Endodermal cell (in vitro differentiated cells): ENCODE measurements around the gene DLX4. TPM values are rescaled to one million over a fixed set of nuclear protein-coding genes. Genes with fewer than 3 reads are reported as not detected.

Source experiments
- DNase-seq: peaks from one replicate; pipeline ENCODE4 v3.0.0-alpha.2; 2017
- H3K27ac ChIP-seq: 2 replicates; pipeline ENCODE4 v1.5.1; 2013; ENCODE audit warnings: mild to moderate bottlenecking, low read depth, low read length, moderate library complexity
- H3K27me3 ChIP-seq: 2 replicates; pipeline ENCODE4 v1.6.1; 2013; ENCODE audit warnings: mild to moderate bottlenecking, low read length, moderate library complexity; ENCODE audit not compliant: insufficient read depth, control insufficient read depth, poor library complexity, severe bottlenecking
- H3K36me3 ChIP-seq: 2 replicates; pipeline ENCODE4 v1.7.0; 2013; ENCODE audit warnings: mild to moderate bottlenecking, low read length, moderate library complexity; ENCODE audit not compliant: control insufficient read depth, insufficient read depth
- H3K4me1 ChIP-seq: one replicate; pipeline ENCODE4 v1.7.0; 2013; ENCODE audit warnings: low read length; ENCODE audit not compliant: control insufficient read depth, insufficient read depth
- H3K4me3 ChIP-seq: 2 replicates; pipeline ENCODE4 v1.5.1; 2013; ENCODE audit warnings: mild to moderate bottlenecking, low read length, moderate library complexity
- H3K9ac ChIP-seq: 2 replicates; pipeline ENCODE4 v1.6.1; 2013; ENCODE audit warnings: mild to moderate bottlenecking, low read length, moderate library complexity; ENCODE audit not compliant: poor library complexity, severe bottlenecking; ENCODE audit errors: extremely low read depth
- H3K9me3 ChIP-seq: 2 replicates; pipeline ENCODE4 v1.6.1; 2013; ENCODE audit warnings: mild to moderate bottlenecking, low read length, moderate library complexity; ENCODE audit not compliant: control insufficient read depth
- H3K27ac Mint-ChIP-seq: 2 replicates; pipeline ENCODE4 v1.8.0; 2020; ENCODE audit warnings: mixed read lengths
- H3K27me3 Mint-ChIP-seq: 2 replicates; pipeline ENCODE4 v1.8.0; 2021; ENCODE audit warnings: mild to moderate bottlenecking, mixed read lengths; ENCODE audit not compliant: insufficient read depth
- H3K36me3 Mint-ChIP-seq: 2 replicates; pipeline ENCODE4 v1.8.0; 2020; ENCODE audit warnings: low read depth, mixed read lengths
- H3K4me1 Mint-ChIP-seq: 2 replicates; pipeline ENCODE4 v1.8.0; 2020; ENCODE audit warnings: mixed read lengths
- H3K4me3 Mint-ChIP-seq: 2 replicates; pipeline ENCODE4 v1.8.0; 2020; ENCODE audit warnings: mild to moderate bottlenecking, moderate library complexity, mixed read lengths
- H3K9me3 Mint-ChIP-seq: 2 replicates; pipeline ENCODE4 v1.8.0; 2020; ENCODE audit warnings: mild to moderate bottlenecking, mixed read lengths
- CTCF ChIP-seq: fragments of 200-600 bp; sonication (generic); conservative IDR thresholded peaks from 2 replicates; pipeline ENCODE4 v1.5.0; 2021; ENCODE audit warnings: antibody characterized with exemption, mild to moderate bottlenecking
- WGBS, 2 experiments: methylation state at CpG; one replicate each; pipeline versions ENCODE4 v1.1.5 to v1.1.7; 2013; ENCODE audit warnings: missing lambda C conversion rate in 2 of 2, mixed read lengths in 1 of 2; ENCODE audit not compliant: insufficient coverage in 1 of 2, insufficient read length in 1 of 2; 5-methylcytosine and 5-hydroxymethylcytosine counted together
- total RNA-seq, 2 donors: library from RNA; stranded (reverse); fragmentation: NEBNext Ultra II Directional in 1 of 2; extraction: Animal tissue kit (Norgen Biotek cat#: 25700) in 1 of 2; gene quantifications; 2 replicates in 1 of 2; 3 replicates in 1 of 2; pipeline ENCODE4 v1.2.1, GENCODE V29; 2021

DLX4 gene
- total RNA-seq, 2 donors from 2014 or later, result 1.6 to 2.1 TPM

DNA sequence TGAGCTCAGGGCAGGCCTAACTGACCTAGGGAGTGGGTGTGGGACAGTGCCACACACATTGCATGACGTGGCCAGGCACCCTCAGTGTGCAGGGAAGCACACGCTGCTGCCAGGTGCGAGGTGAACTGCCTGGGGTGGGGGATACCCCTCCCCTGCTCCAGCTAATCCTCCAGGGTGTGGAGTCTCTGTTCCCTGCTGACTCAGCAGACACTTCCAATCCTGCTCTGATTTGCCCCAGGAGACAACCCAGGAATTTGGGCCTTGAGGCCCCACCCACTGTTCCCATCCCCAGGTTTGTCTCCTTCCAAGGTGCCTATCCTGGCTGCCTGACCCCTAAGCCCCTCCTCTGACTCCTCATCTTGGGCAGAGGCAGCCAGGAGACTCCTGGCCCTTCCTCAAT is 15.3 kb downstream of the DLX4 start:
- peak; percentile 81 for DNase-seq
- TF ChIP-seq CTCF, result no peak
- peaks cover 85% of the 10 kb centered on the region for H3K27me3 Mint-ChIP-seq
- Histone ChIP-seq H3K4me3 (no peak overlapping the region), H3K9me3 (no peaks in the 10 kb centered on the region), H3K4me1 (no peaks in the 10 kb centered on the region), H3K9ac (no peak overlapping the region), H3K27ac (no peak overlapping the region), H3K36me3 (no peaks in the 10 kb centered on the region), H3K27me3 (peaks cover 43% of the 10 kb centered on the region)
- no peak overlapping the region for H3K27ac Mint-ChIP-seq
- H3K36me3 Mint-ChIP-seq, result no peaks in the 10 kb centered on the region
- peaks cover 7% of the 10 kb centered on the region for H3K4me1 Mint-ChIP-seq
- no peaks in the 10 kb centered on the region for H3K9me3 Mint-ChIP-seq
- H3K4me3 Mint-ChIP-seq, result no peak overlapping the region
- 54 to 74% methylated on average over 3 of the region's 3 CpGs for WGBS, 2 experiments

DNA sequence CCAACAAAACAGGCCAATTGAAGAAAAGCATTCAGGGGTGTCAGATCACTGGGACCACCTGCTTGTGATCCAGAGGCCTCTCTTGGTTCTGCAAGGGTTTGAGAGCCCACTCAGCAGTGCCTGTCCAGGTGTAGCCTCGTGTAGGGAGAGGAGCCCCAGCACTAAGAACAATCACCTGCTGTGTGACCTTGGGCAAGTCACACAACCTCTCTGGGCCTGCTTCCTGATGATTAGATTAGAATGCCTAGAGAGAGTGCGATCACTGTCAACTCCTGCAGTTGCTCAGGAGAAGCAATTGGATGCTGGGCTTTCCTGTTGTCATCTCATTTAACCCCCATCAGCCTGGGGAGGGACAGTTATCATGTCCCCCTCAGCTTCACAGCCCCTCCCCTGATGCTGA is 15.8 kb downstream of the DLX4 start:
- H3K4me3 Mint-ChIP-seq, result no peak overlapping the region

DNA sequence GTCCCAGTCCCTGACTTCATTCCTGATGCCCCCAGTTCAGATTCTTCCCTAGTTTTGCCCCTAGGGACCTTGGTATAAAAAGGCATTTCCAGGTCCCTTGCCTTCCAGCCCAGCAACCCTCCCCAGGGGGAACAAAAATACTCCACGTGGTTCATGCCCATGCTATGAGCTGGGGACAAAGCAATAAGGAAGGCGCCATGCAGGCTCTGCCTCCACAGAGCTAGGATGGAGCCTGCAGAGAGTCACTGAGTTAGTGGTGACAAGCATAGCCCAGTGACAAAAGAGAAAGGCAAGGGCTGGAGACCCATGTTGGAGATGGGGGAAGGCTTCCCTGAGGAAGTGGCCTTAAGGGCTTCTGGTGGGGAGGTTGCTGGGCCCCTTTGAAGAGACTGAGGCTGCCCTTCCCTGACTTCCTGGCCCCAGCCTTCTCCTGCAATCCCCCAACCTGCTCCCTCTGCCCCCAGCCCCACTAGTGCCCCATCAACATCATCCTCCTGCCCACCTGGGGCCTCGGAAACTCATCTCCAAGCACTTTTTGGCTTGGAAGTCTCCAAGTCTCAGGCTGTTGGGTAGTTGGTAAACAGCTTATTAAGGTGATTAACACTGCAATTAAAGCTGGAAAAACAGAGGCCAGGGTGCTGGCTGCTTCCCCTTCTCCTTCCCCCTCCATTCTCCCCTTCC is 16.5 kb downstream of the DLX4 start:
- Mint-ChIP-seq H3K9me3 (no peaks in the 10 kb centered on the region), H3K27me3 (peaks cover 90% of the 10 kb centered on the region), H3K36me3 (no peaks in the 10 kb centered on the region), H3K4me3 (no peak overlapping the region), H3K4me1 (peaks cover 7% of the 10 kb centered on the region), H3K27ac (no peak overlapping the region)
- WGBS, 2 experiments, result 66 to 75% methylated on average over 3 of the region's 3 CpGs
- Histone ChIP-seq H3K36me3 (no peaks in the 10 kb centered on the region), H3K4me1 (no peaks in the 10 kb centered on the region), H3K9me3 (no peaks in the 10 kb centered on the region), H3K27ac (no peak overlapping the region), H3K4me3 (no peak overlapping the region), H3K9ac (no peak overlapping the region), H3K27me3 (peaks cover 48% of the 10 kb centered on the region)
- TF ChIP-seq CTCF, result no peak
- DNase-seq, result peak; percentile 67

More for the DNA sequence above, 15.8 kb downstream of the DLX4 start:
- H3K36me3 Mint-ChIP-seq, result no peaks in the 10 kb centered on the region
- no peaks in the 10 kb centered on the region for H3K9me3 Mint-ChIP-seq
- WGBS, 2 experiments, result 78 to 86% methylated on average over 2 of the region's 2 CpGs
- H3K36me3 ChIP-seq, result no peaks in the 10 kb centered on the region
- peaks cover 43% of the 10 kb centered on the region for H3K27me3 ChIP-seq
- H3K4me1 ChIP-seq, result no peaks in the 10 kb centered on the region
- no peak overlapping the region for H3K27ac Mint-ChIP-seq
- peaks cover 86% of the 10 kb centered on the region for H3K27me3 Mint-ChIP-seq
- H3K4me3 ChIP-seq, result no peak overlapping the region
- peaks cover 7% of the 10 kb centered on the region for H3K4me1 Mint-ChIP-seq
- TF ChIP-seq CTCF, result no peak
- no peak overlapping the region for H3K9ac ChIP-seq
- H3K27ac ChIP-seq, result no peak overlapping the region
- no peak for DNase-seq
- no peaks in the 10 kb centered on the region for H3K9me3 ChIP-seq
